Right atrium auricular region (tissue), 2 donors: ENCODE data around the gene SERPINE3. TPM values are rescaled to one million over a fixed set of nuclear protein-coding genes. Genes with fewer than 3 reads are reported as not detected.
A peak's percentile ranks its signal among the peaks of the same experiment; 100 is the strongest.

Experiments used
- DNase-seq: peaks from one replicate; pipeline ENCODE4 v3.0.0-alpha.2; 2019; ENCODE audit warnings: low spot score
- H3K27ac ChIP-seq, 2 donors: fragments of 200-600 bp; sonication (generic); 1 replicate in 1 of 2; 2 replicates in 1 of 2; pipeline ENCODE4 v1.5.1; 2016 to 2019
- H3K27me3 ChIP-seq, 2 donors: fragments of 200-600 bp; sonication (generic); one replicate each; pipeline versions ENCODE4 v1.5.1 to v1.6.0; 2017 to 2019
- H3K36me3 ChIP-seq: fragments of 200-600 bp; sonication (generic); one replicate; pipeline ENCODE4 v1.5.1; 2016
- H3K4me1 ChIP-seq, 2 donors: fragments of 200-600 bp; sonication (generic); one replicate each; pipeline versions ENCODE4 v1.5.1 to v1.6.0; 2017 to 2019
- H3K4me3 ChIP-seq, 2 donors: fragments of 200-600 bp; sonication (generic); 1 replicate in 1 of 2; 2 replicates in 1 of 2; pipeline ENCODE4 v1.5.1; 2017 to 2019; ENCODE audit warnings: mild to moderate bottlenecking in 1 of 2, moderate library complexity in 1 of 2
- H3K9me3 ChIP-seq, 2 donors: fragments of 200-600 bp; sonication (generic); one replicate each; pipeline ENCODE4 v1.5.1; 2019
- total RNA-seq, 2 donors: library from RNA; depleted of rRNA; stranded (reverse); fragments of >200 nt; gene quantifications; one replicate each; pipeline ENCODE4 v1.1.0, GENCODE V29; 2016
- TF ChIP-seq, protein P1 (sequence below), 2 donors: fragments of 200-600 bp; sonication (generic); IDR thresholded peaks; one replicate each; pipeline ENCODE4 v1.5.1; 2019; ENCODE audit warnings: antibody characterized with exemption in 2 of 2

Gene SERPINE3
- total RNA-seq, 2 donors from 2014 or later: not detected

DNA sequence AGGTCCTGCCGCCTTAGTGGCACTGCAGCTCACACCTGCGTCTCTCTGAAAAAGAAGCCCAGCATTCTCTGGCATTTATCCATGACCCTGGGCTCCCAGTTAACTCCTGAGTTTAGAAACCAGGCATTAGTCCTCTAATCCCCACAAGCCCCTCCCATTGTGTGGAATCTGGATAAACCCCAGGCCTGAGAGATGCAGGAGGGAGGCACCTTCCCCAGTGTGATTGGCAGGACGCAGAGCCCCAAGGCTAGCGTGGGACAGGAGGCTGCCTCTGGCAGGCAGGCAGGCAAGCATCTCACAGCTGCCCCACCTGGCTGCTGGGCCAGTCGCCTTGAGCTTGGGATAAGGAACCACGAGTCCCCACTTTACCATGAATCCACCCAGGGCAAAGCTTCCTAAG, 11.0 kb upstream of the SERPINE3 start:
- DNase-seq: peak; percentile 43
- H3K36me3 ChIP-seq: no peaks in the 10 kb centered on the region
- TF ChIP-seq, protein P1, sequence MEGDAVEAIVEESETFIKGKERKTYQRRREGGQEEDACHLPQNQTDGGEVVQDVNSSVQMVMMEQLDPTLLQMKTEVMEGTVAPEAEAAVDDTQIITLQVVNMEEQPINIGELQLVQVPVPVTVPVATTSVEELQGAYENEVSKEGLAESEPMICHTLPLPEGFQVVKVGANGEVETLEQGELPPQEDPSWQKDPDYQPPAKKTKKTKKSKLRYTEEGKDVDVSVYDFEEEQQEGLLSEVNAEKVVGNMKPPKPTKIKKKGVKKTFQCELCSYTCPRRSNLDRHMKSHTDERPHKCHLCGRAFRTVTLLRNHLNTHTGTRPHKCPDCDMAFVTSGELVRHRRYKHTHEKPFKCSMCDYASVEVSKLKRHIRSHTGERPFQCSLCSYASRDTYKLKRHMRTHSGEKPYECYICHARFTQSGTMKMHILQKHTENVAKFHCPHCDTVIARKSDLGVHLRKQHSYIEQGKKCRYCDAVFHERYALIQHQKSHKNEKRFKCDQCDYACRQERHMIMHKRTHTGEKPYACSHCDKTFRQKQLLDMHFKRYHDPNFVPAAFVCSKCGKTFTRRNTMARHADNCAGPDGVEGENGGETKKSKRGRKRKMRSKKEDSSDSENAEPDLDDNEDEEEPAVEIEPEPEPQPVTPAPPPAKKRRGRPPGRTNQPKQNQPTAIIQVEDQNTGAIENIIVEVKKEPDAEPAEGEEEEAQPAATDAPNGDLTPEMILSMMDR (IDR thresholded peaks at IDR 0.05): no peak
- no peak overlapping the region for H3K4me3 ChIP-seq
- no peak overlapping the region for H3K27ac ChIP-seq
- H3K9me3 ChIP-seq: no peaks in the 10 kb centered on the region
- no peaks in the 10 kb centered on the region for H3K27me3 ChIP-seq
- H3K4me1 ChIP-seq: no peaks in the 10 kb centered on the region

DNA sequence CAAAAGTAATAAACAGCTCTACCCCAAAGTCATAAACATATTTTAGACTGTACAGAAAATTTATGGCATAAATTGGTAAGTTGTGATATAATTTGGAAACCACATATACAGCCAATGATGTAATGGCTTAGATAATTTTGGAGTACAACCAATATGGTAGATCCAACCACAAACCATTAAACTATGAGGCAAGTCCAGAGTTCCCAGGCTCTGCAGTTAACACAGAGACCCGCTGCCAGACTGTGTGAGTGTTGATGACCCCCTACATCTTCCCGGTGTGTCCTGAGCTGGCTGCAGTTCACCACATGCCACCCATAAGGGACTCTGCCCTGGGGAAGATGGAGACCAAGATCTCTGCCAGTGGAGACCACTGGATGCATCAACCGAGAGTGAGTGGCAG, 9.9 kb upstream of the SERPINE3 start:
- H3K9me3 ChIP-seq: no peaks in the 10 kb centered on the region
- no peaks in the 10 kb centered on the region for H3K4me1 ChIP-seq
- no peak overlapping the region for H3K4me3 ChIP-seq
- TF ChIP-seq, protein P1 (IDR thresholded peaks at IDR 0.05): no peak
- no peaks in the 10 kb centered on the region for H3K36me3 ChIP-seq
- DNase-seq: peak; percentile 28
- no peaks in the 10 kb centered on the region for H3K27me3 ChIP-seq
- no peak overlapping the region for H3K27ac ChIP-seq

DNA sequence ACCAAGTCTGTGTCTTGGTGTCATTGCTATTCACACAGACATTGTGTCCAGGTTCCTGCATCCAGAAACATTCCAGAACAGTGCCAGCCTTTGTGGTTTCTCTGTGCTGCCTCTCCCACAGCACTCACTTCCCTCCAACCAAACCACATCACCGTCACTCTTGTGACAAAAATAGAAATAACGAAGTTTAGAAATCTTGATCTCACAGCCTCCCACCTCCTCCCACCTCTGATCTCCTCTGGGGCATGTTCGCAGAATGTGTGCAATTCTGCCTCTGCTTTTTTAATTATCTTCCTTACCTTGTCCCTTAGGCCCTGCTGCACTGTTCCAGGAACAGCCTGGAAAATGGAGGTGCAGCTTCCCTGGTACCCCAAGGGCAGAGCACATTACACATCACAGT, 8.7 kb upstream of the SERPINE3 start:
- TF ChIP-seq, protein P1 (IDR thresholded peaks at IDR 0.05): no peak
- Histone ChIP-seq H3K36me3 (no peaks in the 10 kb centered on the region), H3K4me3 (no peak overlapping the region)

DNA sequence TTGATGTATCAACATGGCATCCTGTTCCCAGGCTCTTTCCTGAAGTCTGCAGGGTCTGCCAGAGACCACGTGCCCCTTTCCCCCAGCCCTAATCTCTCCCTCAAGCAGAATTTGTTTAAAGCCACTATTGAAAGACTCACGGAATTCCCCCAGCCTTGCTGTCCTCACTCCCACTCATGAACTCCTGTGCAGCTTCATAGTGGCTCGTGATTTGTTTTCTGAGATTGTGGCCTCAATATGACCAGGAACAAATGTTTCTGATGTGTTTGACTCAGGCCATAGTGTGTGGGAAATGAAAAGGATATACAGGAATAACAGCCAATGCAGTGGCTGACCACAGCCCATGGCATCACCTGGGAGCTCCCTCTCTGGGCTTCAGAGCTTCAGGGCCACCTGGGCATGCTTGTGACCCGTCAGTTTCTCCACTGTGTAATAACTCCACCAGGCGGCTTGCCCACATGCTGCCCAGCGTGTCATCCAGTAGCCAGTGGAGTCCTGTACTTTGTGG, 8.1 kb upstream of the SERPINE3 start:
- Histone ChIP-seq H3K36me3 (no peaks in the 10 kb centered on the region), H3K27ac (no peak overlapping the region), H3K9me3 (no peaks in the 10 kb centered on the region), H3K4me3 (no peak overlapping the region), H3K27me3 (no peaks in the 10 kb centered on the region), H3K4me1 (no peaks in the 10 kb centered on the region)
- no peak for DNase-seq
- TF ChIP-seq, protein P1 (IDR thresholded peaks at IDR 0.05): no peak

More for the DNA sequence above, 8.7 kb upstream of the SERPINE3 start:
- Histone ChIP-seq H3K9me3 (no peaks in the 10 kb centered on the region), H3K27me3 (no peaks in the 10 kb centered on the region), H3K4me1 (no peaks in the 10 kb centered on the region), H3K27ac (no peak overlapping the region)
- no peak for DNase-seq

DNA sequence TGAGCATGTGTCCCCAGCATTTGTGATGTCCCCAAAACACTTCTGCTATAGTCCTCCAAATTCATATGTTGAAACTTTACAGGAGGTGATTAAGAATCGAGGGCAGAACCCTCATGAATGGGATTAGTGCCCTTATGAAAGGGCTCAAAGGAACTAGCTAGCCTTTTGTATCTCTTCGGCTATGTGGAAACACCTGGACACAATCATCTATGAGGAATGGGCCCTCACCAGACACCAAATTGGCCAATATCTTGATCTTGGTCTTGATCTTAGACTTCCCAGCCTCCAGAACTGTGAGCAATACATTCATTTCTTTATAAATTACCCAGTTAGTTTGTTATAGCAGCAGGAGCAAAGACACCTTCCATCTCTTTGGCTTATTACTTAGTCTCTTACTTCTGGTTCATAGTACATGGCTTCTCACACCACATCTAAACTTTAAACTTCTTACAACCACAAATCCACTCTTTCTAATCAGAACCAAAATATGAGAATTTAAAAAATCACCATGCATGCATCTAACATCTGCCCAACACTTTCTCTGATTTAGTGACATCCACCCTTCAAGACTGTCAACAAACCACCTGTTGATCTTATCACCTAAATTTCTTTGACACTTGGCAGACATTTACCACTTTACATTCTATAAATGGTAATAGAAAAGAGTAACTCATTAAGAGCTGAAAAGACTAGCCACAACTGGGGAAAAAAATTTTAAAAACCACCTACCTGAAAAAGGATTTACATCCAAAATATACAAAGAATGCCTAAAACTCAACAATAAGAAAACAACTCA, 6.7 kb upstream of the SERPINE3 start:
- no peak for DNase-seq
- Histone ChIP-seq H3K27me3 (no peaks in the 10 kb centered on the region), H3K4me3 (no peak overlapping the region), H3K4me1 (no peaks in the 10 kb centered on the region), H3K27ac (no peak overlapping the region), H3K9me3 (no peaks in the 10 kb centered on the region), H3K36me3 (no peaks in the 10 kb centered on the region)
- TF ChIP-seq, protein P1 (IDR thresholded peaks at IDR 0.05): no peak
